T-helper 2 cell (primary cell): Measurements from ENCODE around the gene PXYLP1.

Source experiments
- DNase-seq, 5 experiments: peaks; one replicate each; pipeline versions ENCODE4 v3.0.0 to v3.0.0-alpha.2; 2012 to 2022

PXYLP1 gene

DNA sequence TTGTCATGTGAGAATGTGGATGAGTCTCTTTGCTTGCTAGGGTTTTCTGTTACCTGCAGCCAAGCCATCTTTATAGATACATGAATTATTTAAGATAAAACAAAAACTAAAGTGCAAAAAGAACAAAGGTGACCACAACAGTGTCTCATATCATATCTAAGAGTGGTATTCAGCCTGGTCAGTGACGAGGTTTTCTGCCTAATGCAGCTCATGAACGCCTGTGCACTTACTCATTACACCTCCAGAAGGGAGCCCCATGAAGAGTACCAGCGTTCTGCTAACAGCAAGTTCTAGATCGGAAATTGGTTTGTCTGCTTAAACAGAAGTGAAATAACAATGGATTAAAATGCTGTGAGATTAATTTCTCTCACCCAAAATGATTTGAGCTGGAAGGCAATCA, 19.2 kb downstream of the PXYLP1 start:
- DNase-seq = no peak

DNA sequence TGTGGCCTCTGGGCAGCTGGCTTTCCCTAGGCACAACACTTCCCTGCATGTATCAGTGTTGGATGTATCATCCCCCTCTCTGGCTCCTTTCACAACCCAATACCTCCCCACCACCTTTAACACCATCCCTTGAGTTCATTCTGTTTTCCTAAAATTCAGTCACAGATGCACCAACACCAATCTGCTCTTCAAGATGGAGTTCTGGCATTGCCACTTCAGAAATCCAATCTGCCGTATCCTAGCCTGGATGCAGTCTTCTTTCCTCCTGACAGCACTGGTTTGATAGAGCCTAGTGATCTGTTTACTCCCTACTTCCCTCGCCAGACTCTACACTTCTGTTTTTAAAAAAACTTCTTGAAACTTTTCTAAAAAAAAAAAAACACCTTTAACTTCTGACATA, 21.7 kb downstream of the PXYLP1 start:
- DNase-seq = no peak

DNA sequence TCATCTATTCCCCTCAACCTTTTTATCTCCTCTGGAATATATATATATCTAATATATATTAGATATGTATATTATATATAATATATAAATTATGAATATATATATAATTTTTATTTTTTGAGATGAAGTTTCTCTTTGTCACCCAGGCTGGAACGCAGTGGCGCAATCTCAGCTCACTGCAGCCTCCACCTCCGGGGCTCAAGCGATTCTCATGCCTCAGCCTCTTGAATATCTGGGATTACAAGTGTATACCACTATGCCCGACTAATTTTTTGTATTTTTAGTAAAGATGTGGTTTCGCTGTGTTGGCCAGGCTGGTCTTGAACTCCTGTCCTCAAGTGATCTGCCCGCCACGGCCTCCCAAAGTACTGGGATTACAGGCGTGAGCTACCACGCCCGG, 22.2 kb downstream of the PXYLP1 start:
- DNase-seq = no peak

DNA sequence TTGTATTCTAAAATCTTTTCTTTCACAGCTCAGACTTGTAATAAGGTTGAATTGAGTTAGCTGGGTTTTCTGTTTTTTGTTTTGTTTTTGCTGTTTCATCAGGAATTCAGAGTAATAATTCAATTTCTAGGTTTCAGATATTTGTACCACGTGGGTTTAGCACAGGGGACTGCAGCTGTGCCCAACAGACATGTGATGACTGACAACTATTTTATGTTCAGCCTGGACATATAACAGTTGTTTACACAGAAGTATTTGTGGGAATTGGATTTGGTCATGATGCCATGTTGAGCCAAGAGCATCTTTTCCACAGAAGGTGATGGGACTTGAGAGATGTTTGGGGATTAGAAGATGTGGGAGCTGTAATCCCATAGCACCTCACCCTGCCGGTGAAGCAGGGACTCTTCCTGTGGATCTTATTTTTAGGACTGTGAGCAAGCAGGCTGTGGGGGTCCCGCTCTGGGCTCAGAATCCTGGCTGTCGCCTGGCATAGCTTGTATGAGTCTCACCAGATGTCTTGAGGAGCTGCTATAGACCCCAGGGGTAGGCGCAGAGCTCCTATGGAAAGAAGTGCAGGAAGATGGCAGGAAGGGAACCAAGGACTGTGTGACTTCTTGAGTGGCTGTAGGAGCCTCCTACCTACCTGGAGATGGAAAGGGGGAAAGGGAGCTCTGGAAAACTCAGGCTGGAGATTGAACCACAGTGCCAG, 23.7 kb downstream of the PXYLP1 start:
- DNase-seq = no peak

DNA sequence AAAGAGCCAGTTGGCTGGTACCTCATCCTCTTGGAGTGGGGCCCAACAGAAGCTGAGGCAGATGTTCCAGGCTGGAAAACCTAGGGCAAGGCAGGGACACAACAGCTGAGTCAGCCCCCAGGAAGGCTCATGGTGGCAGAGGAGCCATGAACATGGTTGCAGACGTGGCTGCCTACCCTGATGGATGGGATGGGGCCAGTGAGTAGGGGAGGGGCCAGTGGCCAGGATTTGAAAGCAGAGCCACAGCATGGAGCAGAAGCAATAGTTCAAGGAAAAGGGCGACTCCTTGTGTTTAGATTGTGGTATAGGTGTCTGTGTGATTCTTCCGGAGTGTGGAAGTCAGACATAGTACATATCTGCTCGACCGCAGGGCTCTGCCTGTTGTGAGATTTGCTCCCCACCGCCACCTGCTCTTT, 24.2 kb downstream of the PXYLP1 start:
- peak in 3 of 5 experiments; percentile 16 to 79 (median 31) for DNase-seq

DNA sequence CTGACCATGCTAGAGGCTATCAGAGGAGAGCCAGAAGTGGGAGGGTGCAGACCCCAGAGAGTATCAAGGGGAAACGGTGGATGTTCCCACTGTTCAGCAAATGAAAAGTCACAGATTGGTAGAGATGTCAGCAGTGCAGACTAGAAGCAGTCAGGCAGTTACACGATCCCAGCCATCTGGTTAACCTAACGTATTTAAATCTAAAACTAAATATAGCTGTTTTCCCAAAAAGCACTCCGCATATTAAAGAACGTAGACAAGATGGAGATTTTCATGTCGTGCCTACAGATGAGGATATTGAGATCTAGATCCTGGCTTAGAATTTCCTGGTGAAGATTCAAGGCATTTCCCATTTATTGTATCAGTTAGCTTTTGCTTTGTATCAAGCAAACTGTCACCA, 25.2 kb downstream of the PXYLP1 start:
- DNase-seq = no peak

DNA sequence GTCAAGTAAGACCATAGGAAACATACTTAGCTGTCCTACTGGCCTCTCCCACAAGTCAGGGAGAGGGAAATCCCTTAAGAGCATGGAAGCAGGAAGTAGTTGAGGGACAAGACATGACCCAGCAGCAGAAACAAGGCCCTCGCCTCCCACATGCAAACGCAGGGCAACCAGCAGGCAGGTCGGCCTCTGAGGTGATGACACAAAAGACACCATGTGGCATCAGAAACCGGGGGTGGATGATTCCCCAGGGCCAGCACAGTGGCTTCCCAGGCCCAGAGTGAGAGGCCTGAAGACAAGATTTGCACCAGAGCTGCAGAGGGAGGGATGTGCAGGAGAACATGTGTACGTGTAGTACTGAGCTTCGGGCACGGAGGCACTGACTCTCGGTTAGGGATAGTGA, 26.3 kb downstream of the PXYLP1 start:
- DNase-seq = no peak

DNA sequence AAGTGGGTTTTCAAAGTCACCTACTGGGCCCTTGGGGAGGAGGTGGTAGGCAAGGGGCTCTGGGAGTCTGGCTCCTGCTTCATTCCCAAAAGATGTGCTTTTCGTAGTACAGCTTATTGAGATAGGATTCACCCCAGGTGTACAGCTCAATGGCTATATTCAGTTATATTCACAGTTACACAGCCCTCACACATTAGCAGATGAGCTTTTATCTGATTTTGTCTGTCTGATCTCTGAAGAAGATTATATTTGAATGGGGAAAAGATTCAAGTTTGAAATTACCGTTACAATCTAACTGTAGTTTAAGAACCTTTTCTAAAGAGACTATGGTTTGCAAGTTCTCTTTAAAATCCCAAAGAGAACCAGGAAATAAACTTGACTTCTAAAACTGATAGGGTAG, 27.3 kb downstream of the PXYLP1 start:
- no peak for DNase-seq

DNA sequence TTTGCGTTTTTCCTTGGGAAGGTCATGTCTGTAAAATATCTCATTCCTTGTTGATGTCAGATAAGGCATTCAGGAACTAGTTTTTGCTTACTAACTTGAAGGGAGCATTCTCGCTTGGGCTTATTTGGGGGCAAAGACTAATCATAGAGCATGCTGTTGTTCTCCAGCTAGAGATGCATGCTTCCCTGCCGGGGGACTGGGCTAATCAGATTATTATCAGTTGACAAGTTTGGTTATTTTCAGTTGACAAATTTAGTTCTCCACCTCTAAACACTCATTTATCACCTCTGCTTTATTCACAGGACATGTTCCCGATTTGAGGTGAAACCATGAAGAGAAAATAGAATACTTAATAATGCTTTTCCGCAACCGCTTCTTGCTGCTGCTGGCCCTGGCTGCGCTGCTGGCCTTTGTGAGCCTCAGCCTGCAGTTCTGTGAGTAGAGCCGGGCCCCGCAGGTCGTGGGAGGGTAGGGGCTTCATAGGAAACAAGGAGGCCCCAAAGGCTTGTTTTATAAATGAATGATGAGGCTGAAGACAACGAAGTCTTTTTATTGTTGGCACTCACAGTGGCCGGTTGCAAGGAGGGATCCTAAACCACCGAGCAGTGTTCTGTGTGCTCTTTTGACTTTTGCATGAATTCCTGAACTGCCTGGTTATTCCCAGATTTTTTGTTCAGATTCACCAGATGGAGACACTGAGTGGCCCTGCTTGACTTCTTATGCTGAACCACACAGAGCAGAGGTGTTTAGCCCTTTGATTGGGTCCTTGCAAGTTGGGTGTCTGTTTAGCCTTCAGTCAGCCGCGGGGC, 28.4 kb downstream of the PXYLP1 start:
- no peak for DNase-seq

DNA sequence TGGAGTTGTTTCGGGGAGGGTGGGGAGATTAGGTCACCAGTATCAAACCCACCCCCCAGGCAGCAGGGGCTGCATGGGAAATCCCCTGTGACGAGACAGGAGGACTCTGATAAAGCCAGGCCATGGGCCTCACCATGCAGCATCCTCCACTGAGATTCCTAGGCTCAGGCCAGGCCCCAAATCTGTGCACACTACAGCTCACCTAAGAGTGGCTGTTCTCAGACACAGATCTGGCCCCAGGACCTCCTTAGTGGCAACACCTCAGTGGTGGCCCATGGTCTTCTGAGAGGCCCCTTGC, 29.0 kb downstream of the PXYLP1 start:
- DNase-seq = no peak

DNA sequence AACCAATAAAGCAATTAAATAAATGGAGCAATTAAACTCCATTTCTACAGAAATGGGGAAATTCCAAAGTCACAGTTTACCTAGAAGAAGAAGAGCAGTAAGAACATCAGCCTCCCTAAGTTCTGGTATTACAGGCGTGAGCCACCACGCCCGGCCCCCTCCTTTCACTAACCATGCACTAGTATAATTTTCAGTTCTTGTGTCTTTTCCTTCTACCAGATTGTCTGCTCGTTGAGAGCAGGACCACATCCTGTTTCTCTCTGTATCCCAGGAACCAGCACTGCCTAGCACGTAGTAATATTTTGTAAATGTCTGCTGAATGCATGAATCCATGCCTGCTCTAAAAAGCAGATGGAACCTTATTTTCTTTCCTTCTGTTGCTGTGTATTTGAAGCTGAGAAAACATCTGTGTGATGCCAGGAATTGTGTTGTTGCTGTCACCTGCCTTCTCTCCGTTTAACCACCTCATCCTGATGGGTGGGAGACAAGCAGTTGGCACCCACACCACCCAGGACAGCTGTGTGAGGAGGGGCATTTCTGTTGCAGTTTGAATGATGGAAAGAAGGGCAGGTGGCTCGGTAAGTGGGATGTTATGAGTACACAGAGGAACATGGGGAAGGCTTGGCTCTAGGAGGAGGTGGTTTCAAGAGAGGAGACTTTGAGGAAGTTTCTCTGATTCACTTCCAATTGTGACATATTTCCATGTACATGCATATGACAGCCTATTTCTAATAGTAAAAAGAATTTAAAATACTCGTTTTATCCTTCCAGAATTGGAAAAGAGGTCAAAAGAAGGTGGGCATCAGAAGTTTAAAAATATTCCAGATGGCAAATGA, 30.1 kb downstream of the PXYLP1 start:
- peak in 1 of 5 experiments; percentile 55 for DNase-seq

DNA sequence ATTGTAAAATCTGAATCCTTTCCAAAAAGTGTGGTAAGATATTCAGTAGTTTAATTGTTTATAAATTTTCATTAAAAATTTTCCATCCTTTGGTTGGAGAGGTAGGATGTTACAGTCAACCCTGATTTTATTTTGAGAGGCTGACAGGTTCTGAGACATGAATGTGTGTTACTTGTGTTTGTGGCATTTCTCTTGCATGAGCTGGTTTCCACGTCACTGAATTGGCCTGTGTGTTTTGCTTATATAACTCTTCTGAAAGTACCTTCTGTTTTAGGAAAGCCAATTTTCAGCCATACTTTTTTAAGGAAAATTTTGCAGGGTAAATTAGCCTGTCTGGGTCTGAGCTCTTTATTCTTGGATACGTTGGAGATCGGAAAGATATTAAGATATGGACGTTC, 30.7 kb downstream of the PXYLP1 start:
- DNase-seq = peak in 1 of 5 experiments; percentile 54

DNA sequence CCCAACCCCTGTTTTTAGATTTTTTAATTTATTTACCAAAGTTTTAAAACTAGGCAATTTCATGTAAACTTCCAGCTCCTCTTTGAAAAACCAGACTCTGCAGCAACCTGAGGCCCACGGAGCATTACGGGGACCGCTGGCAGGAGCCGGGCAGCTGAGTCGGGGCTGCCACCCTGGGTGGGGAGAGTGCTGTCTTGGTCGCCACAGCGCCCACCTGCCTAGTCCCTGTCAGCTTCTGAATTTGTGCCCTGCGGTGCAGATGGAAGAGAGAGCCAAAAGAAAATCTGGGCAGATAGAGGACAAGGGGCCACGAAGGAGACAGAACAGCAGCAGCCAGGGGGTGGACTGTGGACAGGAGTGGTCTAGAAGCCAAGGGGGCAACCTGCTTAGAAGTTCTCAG, 34.6 kb downstream of the PXYLP1 start:
- DNase-seq = no peak

DNA sequence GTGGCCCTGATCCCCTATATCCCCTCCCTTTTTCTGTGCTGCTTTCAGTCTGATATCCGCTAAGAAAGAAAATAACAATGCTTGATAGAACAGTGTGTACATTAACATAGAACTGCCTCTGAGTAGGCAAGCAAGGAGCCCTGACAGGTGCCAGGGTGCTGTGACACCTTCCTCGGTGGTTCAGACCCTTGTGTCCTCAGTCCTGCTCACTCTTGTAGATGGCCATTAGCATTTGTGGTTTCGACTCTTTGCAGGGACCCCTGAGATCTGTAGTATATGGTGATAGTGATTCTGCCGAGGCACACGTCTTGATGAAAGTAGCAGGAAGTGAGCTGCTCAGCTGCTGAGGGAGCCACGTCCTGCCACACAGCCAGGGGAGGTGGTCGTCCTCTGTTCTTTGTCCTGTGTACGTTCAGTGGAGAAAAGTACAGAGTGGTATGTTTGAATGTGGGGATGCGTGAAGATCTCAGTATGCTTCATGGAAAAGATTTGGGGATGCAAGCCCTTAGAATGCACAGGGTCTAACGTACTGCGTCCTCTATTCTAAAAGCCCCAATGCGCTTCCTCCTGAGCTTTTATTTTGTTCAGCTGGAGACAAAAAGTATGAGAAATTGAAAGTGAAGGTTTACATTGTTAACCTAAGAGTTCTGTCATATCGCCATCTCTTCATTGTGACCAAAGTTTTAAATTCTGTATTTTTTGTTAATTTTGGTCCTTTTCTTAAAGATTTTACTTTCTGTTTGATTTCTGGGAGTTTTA, 35.4 kb downstream of the PXYLP1 start:
- peak in 2 of 5 experiments; percentile 18 to 81 for DNase-seq

DNA sequence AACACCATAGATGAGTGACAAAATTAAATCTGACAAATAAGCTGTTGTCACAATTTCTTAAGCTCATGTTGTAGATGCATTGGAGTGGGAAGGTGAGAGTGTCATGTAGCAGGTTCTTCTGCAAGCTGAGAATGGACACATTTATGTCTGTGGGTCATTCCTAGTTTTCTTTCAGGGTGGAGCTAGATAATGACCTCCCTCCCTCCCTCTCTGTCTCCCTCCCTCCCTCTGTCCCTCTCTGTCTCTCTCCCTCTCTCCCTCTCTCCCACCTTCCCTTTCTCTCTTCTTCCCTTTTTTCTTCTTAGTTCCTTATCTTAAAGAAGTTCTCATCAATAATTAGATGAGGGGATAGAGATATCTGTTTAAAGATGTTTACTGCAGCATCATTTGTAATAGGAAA, 36.0 kb downstream of the PXYLP1 start:
- DNase-seq = peak in 1 of 5 experiments; percentile 24

DNA sequence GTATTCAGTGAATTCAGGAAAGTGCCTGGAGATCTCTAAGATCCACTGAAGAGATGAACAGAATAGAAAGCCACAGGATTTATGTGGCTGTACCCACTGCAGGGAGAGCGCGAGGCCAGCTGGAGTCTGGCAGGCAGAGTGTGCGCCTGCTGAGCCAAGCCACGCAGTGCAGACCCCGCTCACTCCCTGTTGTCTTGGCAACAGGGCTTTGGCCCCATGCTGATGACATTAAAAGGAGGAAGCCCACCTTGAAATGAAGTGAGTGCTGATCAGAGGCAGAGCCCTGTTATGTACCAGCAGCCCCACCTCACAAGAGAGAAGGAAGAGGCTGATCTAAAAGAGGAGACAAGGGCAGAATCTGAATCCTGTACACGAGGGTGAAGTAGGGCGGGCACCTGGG, 36.7 kb downstream of the PXYLP1 start:
- no peak for DNase-seq

DNA sequence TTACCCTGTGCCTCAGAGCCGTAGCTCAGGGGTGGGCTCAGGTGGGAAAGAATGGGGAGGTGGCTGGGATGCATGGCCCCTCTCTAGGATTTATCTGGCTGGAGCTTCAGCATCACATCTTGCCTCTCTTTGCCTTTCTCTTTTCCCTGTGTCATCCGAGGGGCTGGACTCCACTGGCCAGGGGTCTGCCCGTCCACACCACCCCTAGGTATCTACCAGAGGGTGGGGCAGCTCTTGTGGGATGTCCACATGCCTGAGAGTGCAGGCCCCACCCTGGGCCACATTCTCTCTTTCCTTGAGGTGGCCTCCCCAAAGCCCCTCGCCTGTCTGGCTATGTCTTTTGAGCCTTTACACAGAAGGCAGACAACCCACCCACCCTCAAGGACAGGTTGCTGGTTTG, 37.2 kb downstream of the PXYLP1 start:
- no peak for DNase-seq

DNA sequence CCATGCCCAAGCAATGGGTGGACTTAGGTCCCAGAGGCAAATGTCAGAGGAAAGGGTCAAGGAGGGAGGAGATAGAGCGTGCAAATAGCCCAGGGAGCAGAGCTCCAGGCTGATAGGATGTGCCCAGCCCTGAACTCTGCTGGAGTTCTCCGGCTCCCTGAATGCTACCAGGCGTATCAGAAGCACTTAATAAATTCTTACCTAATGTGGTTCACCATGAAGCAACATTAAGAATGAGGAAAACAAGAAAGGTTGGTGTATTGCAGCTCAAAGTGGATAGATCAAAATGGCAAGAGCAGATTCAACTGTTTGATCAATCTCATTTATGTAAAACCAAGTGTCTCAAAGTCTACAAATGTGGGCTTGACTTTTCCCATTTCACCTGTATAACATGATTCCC, 38.3 kb downstream of the PXYLP1 start:
- DNase-seq = no peak

DNA sequence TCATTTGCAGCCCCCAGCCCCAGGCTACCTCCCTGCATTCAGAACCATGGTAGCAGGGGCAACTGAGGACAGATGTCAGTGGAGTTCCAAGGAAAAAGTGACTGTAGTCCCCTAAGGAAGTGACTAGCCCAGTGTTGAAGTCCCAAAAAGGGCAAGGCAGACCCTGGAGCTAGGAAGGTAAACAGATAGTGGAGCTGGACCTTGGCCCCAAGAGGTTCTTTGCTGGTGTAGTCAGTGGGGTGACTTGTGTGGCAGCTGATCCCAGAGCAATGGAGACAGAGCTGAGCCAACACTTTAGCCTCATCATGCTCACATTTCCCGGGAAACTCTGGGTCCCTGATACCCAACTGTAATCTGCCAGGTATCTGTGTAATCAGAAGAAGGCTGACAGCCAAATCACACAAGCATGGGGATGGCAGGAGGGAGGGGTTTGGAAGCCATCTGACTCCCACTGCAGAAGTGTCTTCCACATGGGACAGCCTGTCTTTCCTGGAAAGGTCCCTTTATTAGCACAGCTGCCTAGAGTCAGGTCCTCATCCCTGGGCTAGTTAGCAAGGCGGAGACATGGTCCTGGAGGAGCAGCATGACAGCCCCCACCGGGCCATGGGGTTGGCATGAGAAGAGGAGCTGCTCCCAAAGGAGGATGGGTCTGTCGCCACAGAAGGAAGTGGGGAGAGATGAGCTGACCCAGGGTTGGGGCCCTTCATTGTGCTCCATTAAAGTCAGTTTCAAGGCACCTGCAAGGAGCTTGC, 39.8 kb downstream of the PXYLP1 start:
- DNase-seq = no peak

DNA sequence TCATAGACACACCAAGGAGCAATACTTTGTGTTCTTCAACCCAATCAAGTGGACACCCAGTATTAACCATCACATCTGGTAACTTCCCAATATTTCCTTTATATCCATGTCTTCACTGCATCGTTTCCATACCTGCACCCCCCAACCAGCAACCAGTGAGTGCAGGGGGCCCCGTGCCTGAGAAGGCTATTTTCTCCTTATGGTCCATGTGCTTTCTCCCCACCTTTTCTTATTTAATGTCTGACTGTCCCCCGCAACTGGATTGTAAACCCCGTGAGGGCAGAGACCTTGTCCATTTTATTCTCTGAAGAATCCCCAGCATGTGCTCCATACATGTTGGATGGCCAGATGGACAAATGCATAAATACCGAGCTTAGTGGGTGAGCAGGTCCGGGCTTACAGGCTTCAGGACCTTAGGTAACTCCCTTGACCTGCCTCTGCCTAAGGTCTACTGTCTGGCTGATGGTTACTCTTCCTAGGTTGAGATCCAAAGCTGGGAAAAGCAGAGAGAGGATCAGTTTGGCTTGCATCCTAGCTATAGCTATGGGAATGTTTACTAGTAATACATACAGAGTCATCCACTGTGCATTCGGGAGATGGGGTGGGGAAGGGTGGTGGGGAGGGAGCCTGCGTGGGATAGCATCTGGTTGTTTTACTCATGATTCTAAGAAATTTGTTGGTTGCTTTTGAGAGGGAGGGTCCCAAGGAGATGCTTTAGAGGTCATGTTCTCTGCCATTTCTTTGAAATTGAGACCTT, 41.5 kb downstream of the PXYLP1 start:
- no peak for DNase-seq

DNA sequence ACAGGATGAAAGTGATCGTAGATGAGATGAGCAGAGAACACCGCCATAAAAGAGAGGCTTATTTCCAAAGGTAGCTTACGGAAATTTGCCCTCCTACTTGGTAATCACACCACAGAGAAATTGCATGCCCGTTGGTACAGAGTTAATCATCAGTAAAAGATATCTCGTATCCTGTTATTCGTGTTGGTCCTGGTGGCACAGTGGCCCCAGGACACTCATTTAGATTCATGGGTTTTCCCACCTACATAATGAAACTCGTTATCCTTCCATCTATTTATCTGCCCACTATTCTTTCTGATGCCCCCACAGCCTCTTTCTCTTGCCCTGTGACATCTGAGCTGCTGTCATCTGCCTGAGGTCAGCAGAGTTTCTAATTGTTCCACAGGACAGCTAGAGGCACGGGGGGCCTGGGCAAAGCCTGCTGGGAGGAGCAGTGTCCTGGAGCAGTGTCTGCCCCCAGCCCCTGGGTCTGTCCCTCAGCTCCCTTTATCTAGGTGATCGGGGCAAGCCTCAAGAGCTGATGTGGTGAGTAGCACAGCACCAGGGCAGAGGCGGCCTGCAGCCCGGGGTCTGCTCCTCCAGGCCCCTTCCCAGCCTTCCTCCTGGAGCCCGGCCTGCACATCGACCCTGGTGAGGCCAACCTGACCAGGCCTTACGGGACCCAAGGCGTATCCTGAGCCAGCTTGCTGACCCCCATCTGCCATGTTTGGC, 42.2 kb downstream of the PXYLP1 start:
- no peak for DNase-seq
